OCI-LY1 (cell line): ENCODE measurements around the gene RNASE2.
"Not testable (repeated sequence)": the region's sequence is repeated elsewhere in the genome, so short reads cannot be mapped to it uniquely, and the experiment has no call there.

ENCODE experiments used
- H2AFZ ChIP-seq: fragments of 200-600 bp; sonication (generic), shearing (Covaris generic); 2 replicates; pipeline ENCODE4 v1.6.0; 2014; ENCODE audit warnings: antibody characterized with exemption, mild to moderate bottlenecking, low read length
- H3F3A ChIP-seq: fragments of 200-600 bp; sonication (generic), shearing (Covaris generic); 2 replicates; pipeline ENCODE4 v1.6.0; 2014; ENCODE audit warnings: mild to moderate bottlenecking, antibody characterized with exemption, low read length, moderate library complexity; ENCODE audit not compliant: insufficient read depth
- H3K27ac ChIP-seq: fragments of 200-600 bp; sonication (generic); 2 replicates; pipeline ENCODE4 v1.5.1; 2014; ENCODE audit warnings: low read length, mixed run types, mild to moderate bottlenecking, low read depth; ENCODE audit not compliant: poor library complexity, severe bottlenecking
- H3K27me3 ChIP-seq: fragments of 200-600 bp; sonication (generic); 2 replicates; pipeline ENCODE4 v1.6.0; 2014; ENCODE audit warnings: antibody characterized with exemption, mild to moderate bottlenecking, low read length, moderate library complexity; ENCODE audit not compliant: insufficient read depth
- H3K36me3 ChIP-seq: fragments of 200-600 bp; sonication (generic); 2 replicates; pipeline ENCODE4 v1.6.1; 2014; ENCODE audit warnings: mild to moderate bottlenecking, antibody characterized with exemption, low read length, moderate library complexity, mixed read lengths; ENCODE audit not compliant: insufficient read depth
- H3K4me1 ChIP-seq: fragments of 200-600 bp; sonication (generic); 2 replicates; pipeline ENCODE4 v1.5.1; 2014; ENCODE audit warnings: mild to moderate bottlenecking, low read length, moderate library complexity; ENCODE audit not compliant: insufficient read depth, severe bottlenecking
- H3K4me2 ChIP-seq: fragments of 200-600 bp; sonication (generic), shearing (Covaris generic); 2 replicates; pipeline ENCODE4 v1.6.1; 2014; ENCODE audit warnings: low read length
- H3K4me3 ChIP-seq: fragments of 200-600 bp; sonication (generic); 2 replicates; pipeline ENCODE4 v1.5.1; 2014; ENCODE audit warnings: low read length, low read depth, mild to moderate bottlenecking, mixed read lengths; ENCODE audit not compliant: poor library complexity, severe bottlenecking
- H3K79me2 ChIP-seq: fragments of 200-600 bp; shearing (Covaris generic); 2 replicates; pipeline ENCODE4 v1.6.1; 2016; ENCODE audit warnings: mixed run types, low read length, mixed read lengths; ENCODE audit not compliant: insufficient read depth
- H3K9ac ChIP-seq: fragments of 200-600 bp; sonication (generic), shearing (Covaris generic); 2 replicates; pipeline ENCODE4 v1.6.1; 2014; ENCODE audit warnings: mild to moderate bottlenecking, low read length, mixed read lengths
- H3K9me2 ChIP-seq: fragments of 200-600 bp; sonication (generic), shearing (Covaris generic); 2 replicates; pipeline ENCODE4 v1.6.1; 2014; ENCODE audit warnings: low read depth, mild to moderate bottlenecking, low read length, mixed read lengths
- H3K9me3 ChIP-seq: fragments of 200-600 bp; shearing (Covaris generic); 2 replicates; pipeline ENCODE4 v1.6.1; 2014; ENCODE audit warnings: low read length, mixed read lengths
- H4K20me1 ChIP-seq: fragments of 200-600 bp; sonication (generic), shearing (Covaris generic); 2 replicates; pipeline ENCODE4 v1.6.0; 2016; ENCODE audit warnings: mild to moderate bottlenecking, low read length; ENCODE audit not compliant: insufficient read depth
- EZH2 ChIP-seq: fragments of 200-600 bp; sonication (generic), shearing (Covaris generic); IDR thresholded peaks from 2 replicates; pipeline ENCODE4 v1.8.0; 2017; ENCODE audit warnings: borderline replicate concordance, mixed run types, mild to moderate bottlenecking, antibody characterized with exemption, low read length, moderate library complexity, mixed read lengths
- TF ChIP-seq, protein P1 (sequence below): fragments of 200-600 bp; sonication (generic), shearing (Covaris generic); IDR thresholded peaks from 2 replicates; pipeline ENCODE4 v1.5.1; 2017; ENCODE audit warnings: mild to moderate bottlenecking, antibody characterized with exemption, low read length, moderate library complexity, mixed read lengths

The RNASE2 gene

GRCh38 chr14:20982646-20983369, 27.5 kb downstream of the RNASE2 start:
- Histone ChIP-seq H3K27ac (no peak overlapping the region), H3K36me3 (no peaks in the 10 kb centered on the region), H3K4me2 (no peak overlapping the region), H3K9me2 (no peaks in the 10 kb centered on the region), H3K4me3 (no peak overlapping the region), H3K9ac (no peak overlapping the region), H2AFZ (no peak overlapping the region), H3K79me2 (no peaks in the 10 kb centered on the region), H3F3A (no peaks in the 10 kb centered on the region), H3K9me3 (no peaks in the 10 kb centered on the region), H3K27me3 (no peaks in the 10 kb centered on the region), H3K4me1 (no peaks in the 10 kb centered on the region), H4K20me1 (no peaks in the 10 kb centered on the region)
- no peak for TF ChIP-seq EZH2
- TF ChIP-seq, protein P1, sequence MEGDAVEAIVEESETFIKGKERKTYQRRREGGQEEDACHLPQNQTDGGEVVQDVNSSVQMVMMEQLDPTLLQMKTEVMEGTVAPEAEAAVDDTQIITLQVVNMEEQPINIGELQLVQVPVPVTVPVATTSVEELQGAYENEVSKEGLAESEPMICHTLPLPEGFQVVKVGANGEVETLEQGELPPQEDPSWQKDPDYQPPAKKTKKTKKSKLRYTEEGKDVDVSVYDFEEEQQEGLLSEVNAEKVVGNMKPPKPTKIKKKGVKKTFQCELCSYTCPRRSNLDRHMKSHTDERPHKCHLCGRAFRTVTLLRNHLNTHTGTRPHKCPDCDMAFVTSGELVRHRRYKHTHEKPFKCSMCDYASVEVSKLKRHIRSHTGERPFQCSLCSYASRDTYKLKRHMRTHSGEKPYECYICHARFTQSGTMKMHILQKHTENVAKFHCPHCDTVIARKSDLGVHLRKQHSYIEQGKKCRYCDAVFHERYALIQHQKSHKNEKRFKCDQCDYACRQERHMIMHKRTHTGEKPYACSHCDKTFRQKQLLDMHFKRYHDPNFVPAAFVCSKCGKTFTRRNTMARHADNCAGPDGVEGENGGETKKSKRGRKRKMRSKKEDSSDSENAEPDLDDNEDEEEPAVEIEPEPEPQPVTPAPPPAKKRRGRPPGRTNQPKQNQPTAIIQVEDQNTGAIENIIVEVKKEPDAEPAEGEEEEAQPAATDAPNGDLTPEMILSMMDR: no peak

DNA sequence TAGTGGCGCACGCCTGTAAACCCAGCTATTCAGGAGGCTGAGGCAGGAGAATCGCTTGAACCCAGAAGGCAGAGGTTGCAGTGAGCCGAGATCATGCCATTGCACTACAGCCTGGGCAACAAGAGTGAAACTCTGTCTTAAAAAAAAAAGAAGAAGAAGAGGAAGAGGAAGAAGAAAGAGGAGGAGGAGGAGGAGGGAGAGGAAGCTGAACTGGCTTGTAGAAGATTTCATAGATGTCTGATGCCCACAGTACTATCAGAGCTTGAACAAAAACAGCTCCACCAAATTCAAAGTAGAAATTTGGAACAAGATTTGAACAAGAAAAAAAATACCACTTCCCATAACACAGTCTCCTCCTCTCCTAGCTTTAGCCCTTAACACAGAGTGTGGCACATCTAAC, 30.4 kb downstream of the RNASE2 start:
- not testable (repeated sequence) for H3K79me2 ChIP-seq, H3K9ac ChIP-seq, H3K9me2 ChIP-seq, H3K4me3 ChIP-seq, H4K20me1 ChIP-seq, H3K4me1 ChIP-seq, H3K36me3 ChIP-seq, H3K4me2 ChIP-seq, H3F3A ChIP-seq, H3K27me3 ChIP-seq, H3K9me3 ChIP-seq, H3K27ac ChIP-seq, H2AFZ ChIP-seq

DNA sequence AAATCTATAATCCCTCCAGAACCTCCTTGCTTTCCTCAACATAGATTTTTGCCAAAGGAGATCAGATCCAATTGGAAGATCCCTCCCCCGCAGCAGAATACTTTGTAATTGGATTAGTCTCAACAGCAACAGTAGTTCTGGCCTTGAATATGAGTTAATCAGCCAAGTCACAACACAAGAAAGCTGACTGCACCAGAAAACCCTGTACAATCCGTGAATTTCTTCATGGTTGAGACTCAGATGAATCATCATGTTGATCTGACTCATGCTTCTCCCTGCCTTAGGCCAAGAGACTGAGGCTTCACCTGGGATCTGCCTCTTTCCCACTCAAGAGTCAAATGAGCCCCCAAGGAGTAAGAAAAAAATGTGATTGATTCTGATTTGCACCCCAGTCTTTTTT, 31.5 kb downstream of the RNASE2 start:
- Histone ChIP-seq H3K9me3 (no peaks in the 10 kb centered on the region), H2AFZ (no peak overlapping the region)
- TF ChIP-seq, protein P1: no peak
- TF ChIP-seq EZH2: no peak

DNA sequence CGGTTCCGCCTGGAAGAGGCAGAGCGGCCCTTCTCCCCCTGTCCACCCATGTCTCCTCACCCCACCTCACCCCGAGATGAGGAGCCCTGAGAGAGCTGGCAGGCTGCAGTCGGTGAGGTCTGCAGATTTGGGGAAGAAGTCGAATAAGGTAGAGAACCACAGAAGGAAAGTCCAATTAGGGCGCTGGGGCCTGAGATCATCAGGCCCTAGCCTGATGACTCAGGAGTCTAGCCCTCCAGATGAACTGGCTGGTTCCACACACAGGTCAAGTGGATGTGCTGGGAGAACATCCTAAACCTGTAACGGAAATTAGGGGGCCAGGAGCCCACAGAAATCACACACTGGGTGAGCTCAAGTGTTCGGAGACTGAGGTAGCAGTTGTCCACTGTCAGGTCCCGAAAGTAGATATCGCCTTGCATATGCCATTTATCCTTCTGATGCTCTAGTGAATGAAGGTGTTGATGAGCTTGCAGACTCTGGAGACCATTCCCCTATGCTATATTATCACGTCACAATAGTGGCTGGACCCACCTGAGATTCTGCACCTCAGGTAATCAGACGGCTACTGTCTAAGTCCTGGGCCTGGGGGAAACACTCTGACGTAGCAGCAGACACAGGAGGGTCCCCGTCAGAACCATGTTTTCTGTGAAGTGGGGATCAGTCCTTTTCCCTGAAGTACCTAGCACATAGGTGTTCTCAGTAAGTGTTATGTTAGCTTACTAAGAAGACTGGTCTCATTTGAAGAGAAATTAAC, 33.6 kb downstream of the RNASE2 start:
- no peaks in the 10 kb centered on the region for H3F3A ChIP-seq
- H3K36me3 ChIP-seq: peaks cover 26% of the 10 kb centered on the region
- peaks cover 15% of the 10 kb centered on the region for H3K4me1 ChIP-seq
- H3K4me2 ChIP-seq: peak overlapping the region; percentile 96
- no peak for TF ChIP-seq EZH2
- TF ChIP-seq, protein P1: no peak
- peak overlapping the region; percentile 96 for H3K4me3 ChIP-seq
- no peaks in the 10 kb centered on the region for H4K20me1 ChIP-seq
- H3K27ac ChIP-seq: peak overlapping the region; percentile 61
- H3K9me3 ChIP-seq: no peaks in the 10 kb centered on the region
- no peaks in the 10 kb centered on the region for H3K27me3 ChIP-seq
- H3K79me2 ChIP-seq: peaks cover 8% of the 10 kb centered on the region
- H3K9ac ChIP-seq: peak overlapping the region; percentile 53
- H3K9me2 ChIP-seq: no peaks in the 10 kb centered on the region
- H2AFZ ChIP-seq: peak overlapping the region; percentile 92

More for the DNA sequence above, 31.5 kb downstream of the RNASE2 start:
- Histone ChIP-seq H3K27ac (no peak overlapping the region), H3K4me2 (no peak overlapping the region), H3K9ac (no peak overlapping the region), H3K4me3 (no peak overlapping the region), H3F3A (no peaks in the 10 kb centered on the region), H3K9me2 (no peaks in the 10 kb centered on the region), H3K4me1 (peaks cover 15% of the 10 kb centered on the region), H3K79me2 (peaks cover 8% of the 10 kb centered on the region), H3K36me3 (peaks cover 5% of the 10 kb centered on the region), H3K27me3 (no peaks in the 10 kb centered on the region), H4K20me1 (no peaks in the 10 kb centered on the region)
